Panc1 (cell line): ENCODE measurements around the gene MREG. TPM values are rescaled to one million over a fixed set of nuclear protein-coding genes. Genes with fewer than 3 reads are reported as not detected.

Source experiments
- ATAC-seq: fragments of 200-7000 bp; cut with Tn5 transposase; 2 replicates; pipeline ENCODE4 v1.9.1; 2020; ENCODE audit warnings: mild to moderate bottlenecking, moderate library complexity
- BruUV-seq: library from RNA; stranded (reverse); fragments of 400-500 nt; replicated peaks from 2 replicates; lab custom pipeline; 2021; lab: Mats Ljungman, UMichigan
- CTCF ChIA-PET: fragments of 300-600 bp; sonication (Branson Sonifier 250); formaldehyde crosslinking; loops from one replicate; lab custom pipeline; 2022; ENCODE audit warnings: antibody characterized with exemption; lab: Charles Lee
- POLR2A ChIA-PET: fragments of 300-600 bp; sonication (Branson Sonifier 250); formaldehyde crosslinking; loops from one replicate; lab custom pipeline; 2022; ENCODE audit warnings: antibody characterized with exemption; lab: Charles Lee
- DNase-seq: peaks from one replicate; pipeline ENCODE4 v3.0.0-alpha.2; 2010; ENCODE audit warnings: low read depth, low spot score
- H3K27ac ChIP-seq: 2 replicates; pipeline ENCODE4 v1.5.1; 2011; ENCODE audit warnings: mild to moderate bottlenecking, low read length, inconsistent platforms
- H3K27me3 ChIP-seq: fragments of 200-500 bp; sonication (Bioruptor generic); 2 replicates; pipeline ENCODE4 v1.6.0; 2014; ENCODE audit warnings: low read length, inconsistent platforms; ENCODE audit not compliant: control insufficient read depth, insufficient read depth
- H3K36me3 ChIP-seq: fragments of 200-500 bp; sonication (Bioruptor generic); 2 replicates; pipeline ENCODE4 v1.5.1; 2014; ENCODE audit warnings: inconsistent platforms, mild to moderate bottlenecking, low read length, moderate library complexity; ENCODE audit not compliant: control insufficient read depth, insufficient read depth
- H3K4me1 ChIP-seq: 2 replicates; pipeline ENCODE4 v1.5.1; 2011; ENCODE audit warnings: inconsistent platforms, mild to moderate bottlenecking, low read length, moderate library complexity; ENCODE audit not compliant: control insufficient read depth, insufficient read depth
- H3K4me3 ChIP-seq, 2 experiments: 2 replicates each; pipeline ENCODE4 v1.5.1; 2011 to 2012; ENCODE audit warnings: low read depth in 2 of 2, low read length in 2 of 2, mild to moderate bottlenecking in 2 of 2, inconsistent platforms in 1 of 2, moderate library complexity in 1 of 2
- H3K9me3 ChIP-seq: fragments of 200-500 bp; sonication (Bioruptor generic); 2 replicates; pipeline ENCODE4 v1.5.1; 2014; ENCODE audit warnings: low read depth, mild to moderate bottlenecking, inconsistent platforms, low read length, moderate library complexity; ENCODE audit not compliant: control insufficient read depth, insufficient read depth
- POLR2AphosphoS5 ChIP-seq: IDR thresholded peaks from 2 replicates; pipeline ENCODE4 v1.6.1; 2012; ENCODE audit warnings: mild to moderate bottlenecking, low read depth, low read length, moderate library complexity
- SIN3A ChIP-seq: IDR thresholded peaks from 2 replicates; pipeline ENCODE4 v1.6.1; 2012; ENCODE audit warnings: low read depth, mild to moderate bottlenecking, low read length, moderate library complexity, borderline replicate concordance; ENCODE audit not compliant: insufficient read depth
- TCF7L2 ChIP-seq: IDR thresholded peaks from 2 replicates; pipeline ENCODE4 v1.6.1; 2011; ENCODE audit warnings: mild to moderate bottlenecking, low read depth, low read length, inconsistent platforms
- in situ Hi-C: cut with HindIII; loops from 2 replicates; pipeline ENCODE4 v1.10.0; 2016; ENCODE audit warnings: low sequenced_read_pairs, low pct_unique_long_range_greater_than_20kb
- intact Hi-C: fragments of 100-400 bp; cut with micrococcal nuclease; formaldehyde crosslinking; loops from one replicate; pipeline ENCODE4 v1.10.0; 2022; ENCODE audit not compliant: unreplicated experiment
- total RNA-seq: library from RNA; stranded (reverse); gene quantifications from one replicate; pipeline ENCODE4 v1.2.1, GENCODE V29; 2021; ENCODE audit not compliant: unreplicated experiment
- TF ChIP-seq, protein P1 (sequence below), 2 experiments: IDR thresholded peaks; 2 replicates each; pipeline ENCODE4 v1.6.1; 2011 to 2012; ENCODE audit warnings: low read depth in 2 of 2, control low read depth in 1 of 2, low read length in 1 of 2, mild to moderate bottlenecking in 1 of 2, moderate library complexity in 1 of 2; ENCODE audit not compliant: insufficient read depth in 1 of 2
- TF ChIP-seq, protein P2 (sequence below): fragments of 450-650 bp; IDR thresholded peaks from 2 replicates; pipeline ENCODE4 v1.5.1; 2017; ENCODE audit warnings: mild to moderate bottlenecking

Gene MREG
- total RNA-seq, 1 experiment from 2014 or later, result 19.2 TPM

DNA sequence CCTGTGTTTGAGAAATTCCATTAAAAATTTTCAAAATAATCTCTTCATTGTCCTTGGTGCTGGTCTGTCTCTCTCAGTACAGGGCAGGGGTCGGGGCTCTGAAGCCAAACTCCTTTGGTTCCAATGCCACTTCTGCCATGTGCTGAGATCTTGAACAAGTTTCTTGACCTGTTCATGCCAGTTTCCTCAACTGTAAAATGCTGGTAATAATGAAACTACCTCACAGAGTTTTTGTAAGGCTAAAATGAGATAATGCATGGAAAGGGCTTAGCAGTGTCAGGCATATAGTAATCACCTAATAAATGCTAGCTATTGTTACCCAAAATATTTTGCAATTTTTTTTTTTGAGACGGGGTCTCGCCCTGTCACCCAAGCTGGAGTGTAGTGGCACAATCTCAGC, 16.9 kb upstream of the MREG start:
- DNase-seq, result no peak
- ChIA-PET CTCF (no interaction called here), POLR2A (no interaction called here)
- no peaks in the 10 kb centered on the region for H3K4me1 ChIP-seq
- ATAC-seq, result no peak
- no peaks in the 10 kb centered on the region for H3K9me3 ChIP-seq
- no peak for TF ChIP-seq POLR2AphosphoS5
- no peak for TF ChIP-seq TCF7L2
- TF ChIP-seq, protein P1, sequence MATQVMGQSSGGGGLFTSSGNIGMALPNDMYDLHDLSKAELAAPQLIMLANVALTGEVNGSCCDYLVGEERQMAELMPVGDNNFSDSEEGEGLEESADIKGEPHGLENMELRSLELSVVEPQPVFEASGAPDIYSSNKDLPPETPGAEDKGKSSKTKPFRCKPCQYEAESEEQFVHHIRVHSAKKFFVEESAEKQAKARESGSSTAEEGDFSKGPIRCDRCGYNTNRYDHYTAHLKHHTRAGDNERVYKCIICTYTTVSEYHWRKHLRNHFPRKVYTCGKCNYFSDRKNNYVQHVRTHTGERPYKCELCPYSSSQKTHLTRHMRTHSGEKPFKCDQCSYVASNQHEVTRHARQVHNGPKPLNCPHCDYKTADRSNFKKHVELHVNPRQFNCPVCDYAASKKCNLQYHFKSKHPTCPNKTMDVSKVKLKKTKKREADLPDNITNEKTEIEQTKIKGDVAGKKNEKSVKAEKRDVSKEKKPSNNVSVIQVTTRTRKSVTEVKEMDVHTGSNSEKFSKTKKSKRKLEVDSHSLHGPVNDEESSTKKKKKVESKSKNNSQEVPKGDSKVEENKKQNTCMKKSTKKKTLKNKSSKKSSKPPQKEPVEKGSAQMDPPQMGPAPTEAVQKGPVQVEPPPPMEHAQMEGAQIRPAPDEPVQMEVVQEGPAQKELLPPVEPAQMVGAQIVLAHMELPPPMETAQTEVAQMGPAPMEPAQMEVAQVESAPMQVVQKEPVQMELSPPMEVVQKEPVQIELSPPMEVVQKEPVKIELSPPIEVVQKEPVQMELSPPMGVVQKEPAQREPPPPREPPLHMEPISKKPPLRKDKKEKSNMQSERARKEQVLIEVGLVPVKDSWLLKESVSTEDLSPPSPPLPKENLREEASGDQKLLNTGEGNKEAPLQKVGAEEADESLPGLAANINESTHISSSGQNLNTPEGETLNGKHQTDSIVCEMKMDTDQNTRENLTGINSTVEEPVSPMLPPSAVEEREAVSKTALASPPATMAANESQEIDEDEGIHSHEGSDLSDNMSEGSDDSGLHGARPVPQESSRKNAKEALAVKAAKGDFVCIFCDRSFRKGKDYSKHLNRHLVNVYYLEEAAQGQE (IDR thresholded peaks at IDR 0.05; ENCODE audit: insufficient read depth in 1 of 2, low read depth in 2 of 2, low read length in 1 of 2), result no peak
- no peak for TF ChIP-seq SIN3A
- H3K36me3 ChIP-seq, result no peaks in the 10 kb centered on the region
- H3K27ac ChIP-seq, result no peak overlapping the region
- H3K27me3 ChIP-seq, result no peaks in the 10 kb centered on the region
- intact Hi-C loops (no loop called here), in situ Hi-C loops (no loop called here)
- BruUV-seq, result no TSS peak
- H3K4me3 ChIP-seq, result no peak overlapping the region

DNA sequence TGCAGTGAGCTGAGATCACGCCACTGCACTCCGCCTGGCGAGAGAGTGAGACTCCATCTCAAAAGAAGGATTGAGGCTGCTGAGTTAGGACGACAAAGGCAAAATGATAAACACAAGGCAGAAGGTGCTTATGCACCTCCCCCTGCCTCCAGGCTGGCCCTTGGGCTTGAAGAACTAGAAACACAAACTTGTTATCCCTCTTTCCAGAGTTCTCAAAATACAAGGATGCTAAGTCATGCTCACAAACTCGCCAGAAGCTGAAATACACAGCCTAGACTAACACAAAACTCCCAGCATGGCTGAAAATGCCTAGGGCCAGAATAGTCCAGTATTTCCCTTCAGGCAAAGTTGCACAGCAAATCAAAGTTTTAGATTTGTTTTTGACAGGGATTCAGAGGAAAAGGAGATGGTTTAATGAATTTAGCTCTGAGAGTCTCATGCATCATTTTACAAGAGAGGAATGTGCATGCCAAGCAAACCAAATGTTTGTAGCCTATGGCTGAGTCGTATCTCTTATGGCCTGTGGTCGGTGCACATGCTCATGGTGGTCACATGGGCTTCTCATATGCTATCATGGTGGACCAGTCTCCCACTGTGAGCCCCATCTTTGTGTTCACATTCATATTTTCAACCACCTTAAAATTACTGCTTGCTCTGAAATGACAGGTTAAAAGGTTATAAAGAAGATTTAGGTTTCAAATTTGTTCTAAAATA, 16.2 kb upstream of the MREG start:
- DNase-seq, result no peak
- Histone ChIP-seq H3K4me3 (no peak overlapping the region), H3K27me3 (no peaks in the 10 kb centered on the region), H3K36me3 (no peaks in the 10 kb centered on the region), H3K9me3 (no peaks in the 10 kb centered on the region), H3K4me1 (no peaks in the 10 kb centered on the region), H3K27ac (no peak overlapping the region)
- no peak for ATAC-seq
- POLR2A ChIA-PET, result no interaction called here
- in situ Hi-C loops, result no loop called here
- no TSS peak for BruUV-seq
- CTCF ChIA-PET, result no interaction called here
- intact Hi-C loops, result no loop called here
- TF ChIP-seq POLR2AphosphoS5 (no peak), SIN3A (no peak), TCF7L2 (no peak)
- TF ChIP-seq, protein P2, sequence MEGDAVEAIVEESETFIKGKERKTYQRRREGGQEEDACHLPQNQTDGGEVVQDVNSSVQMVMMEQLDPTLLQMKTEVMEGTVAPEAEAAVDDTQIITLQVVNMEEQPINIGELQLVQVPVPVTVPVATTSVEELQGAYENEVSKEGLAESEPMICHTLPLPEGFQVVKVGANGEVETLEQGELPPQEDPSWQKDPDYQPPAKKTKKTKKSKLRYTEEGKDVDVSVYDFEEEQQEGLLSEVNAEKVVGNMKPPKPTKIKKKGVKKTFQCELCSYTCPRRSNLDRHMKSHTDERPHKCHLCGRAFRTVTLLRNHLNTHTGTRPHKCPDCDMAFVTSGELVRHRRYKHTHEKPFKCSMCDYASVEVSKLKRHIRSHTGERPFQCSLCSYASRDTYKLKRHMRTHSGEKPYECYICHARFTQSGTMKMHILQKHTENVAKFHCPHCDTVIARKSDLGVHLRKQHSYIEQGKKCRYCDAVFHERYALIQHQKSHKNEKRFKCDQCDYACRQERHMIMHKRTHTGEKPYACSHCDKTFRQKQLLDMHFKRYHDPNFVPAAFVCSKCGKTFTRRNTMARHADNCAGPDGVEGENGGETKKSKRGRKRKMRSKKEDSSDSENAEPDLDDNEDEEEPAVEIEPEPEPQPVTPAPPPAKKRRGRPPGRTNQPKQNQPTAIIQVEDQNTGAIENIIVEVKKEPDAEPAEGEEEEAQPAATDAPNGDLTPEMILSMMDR, result no peak
- TF ChIP-seq, protein P1 (IDR thresholded peaks at IDR 0.05; ENCODE audit: insufficient read depth in 1 of 2, low read depth in 2 of 2, low read length in 1 of 2), result no peak
